Measurements from ENCODE around the gene ZFYVE21. TPM values are rescaled to one million over a fixed set of nuclear protein-coding genes. Genes with fewer than 3 reads are reported as not detected.

ZFYVE21 gene
- total RNA-seq, 1 donor from 2014 or later: 48.1 TPM

DNA sequence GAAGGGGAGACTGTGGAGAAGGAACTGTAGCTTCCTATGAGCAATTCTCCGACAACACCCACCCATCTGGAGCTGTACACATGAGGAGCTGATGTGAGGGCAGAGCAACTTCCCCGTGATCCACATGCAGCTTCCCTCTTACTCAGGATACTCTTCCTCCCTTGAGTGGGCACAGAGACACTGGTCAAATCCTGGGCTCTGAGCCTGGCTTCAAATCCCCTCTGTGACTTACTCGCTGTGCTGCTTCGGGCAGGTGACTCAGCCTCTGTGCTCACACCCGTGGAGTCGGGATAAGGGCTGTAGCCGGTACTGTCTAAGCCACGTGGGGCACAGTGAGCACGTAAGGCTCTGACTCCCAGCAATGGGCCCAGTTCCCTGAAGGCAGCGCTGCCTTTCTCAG, 31.1 kb downstream of the ZFYVE21 start:
- DNase-seq (ENCODE audit: low spot score): no peak
- peaks cover 4% of the 10 kb centered on the region for H3K27me3 Mint-ChIP-seq (ENCODE audit: unreplicated experiment)
- peaks cover 11% of the 10 kb centered on the region for H3K4me1 Mint-ChIP-seq (ENCODE audit: unreplicated experiment)
- TF ChIP-seq, protein P1, sequence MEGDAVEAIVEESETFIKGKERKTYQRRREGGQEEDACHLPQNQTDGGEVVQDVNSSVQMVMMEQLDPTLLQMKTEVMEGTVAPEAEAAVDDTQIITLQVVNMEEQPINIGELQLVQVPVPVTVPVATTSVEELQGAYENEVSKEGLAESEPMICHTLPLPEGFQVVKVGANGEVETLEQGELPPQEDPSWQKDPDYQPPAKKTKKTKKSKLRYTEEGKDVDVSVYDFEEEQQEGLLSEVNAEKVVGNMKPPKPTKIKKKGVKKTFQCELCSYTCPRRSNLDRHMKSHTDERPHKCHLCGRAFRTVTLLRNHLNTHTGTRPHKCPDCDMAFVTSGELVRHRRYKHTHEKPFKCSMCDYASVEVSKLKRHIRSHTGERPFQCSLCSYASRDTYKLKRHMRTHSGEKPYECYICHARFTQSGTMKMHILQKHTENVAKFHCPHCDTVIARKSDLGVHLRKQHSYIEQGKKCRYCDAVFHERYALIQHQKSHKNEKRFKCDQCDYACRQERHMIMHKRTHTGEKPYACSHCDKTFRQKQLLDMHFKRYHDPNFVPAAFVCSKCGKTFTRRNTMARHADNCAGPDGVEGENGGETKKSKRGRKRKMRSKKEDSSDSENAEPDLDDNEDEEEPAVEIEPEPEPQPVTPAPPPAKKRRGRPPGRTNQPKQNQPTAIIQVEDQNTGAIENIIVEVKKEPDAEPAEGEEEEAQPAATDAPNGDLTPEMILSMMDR (IDR thresholded peaks at IDR 0.05; ENCODE audit: unreplicated experiment): no peak
- no peak overlapping the region for H3K4me3 Mint-ChIP-seq (ENCODE audit: unreplicated experiment)
- no peak overlapping the region for H3K27ac Mint-ChIP-seq (ENCODE audit: unreplicated experiment)
- H3K9me3 Mint-ChIP-seq (ENCODE audit: unreplicated experiment): no peaks in the 10 kb centered on the region
- H3K36me3 Mint-ChIP-seq (ENCODE audit: low read depth, unreplicated experiment): peaks cover 33% of the 10 kb centered on the region

DNA sequence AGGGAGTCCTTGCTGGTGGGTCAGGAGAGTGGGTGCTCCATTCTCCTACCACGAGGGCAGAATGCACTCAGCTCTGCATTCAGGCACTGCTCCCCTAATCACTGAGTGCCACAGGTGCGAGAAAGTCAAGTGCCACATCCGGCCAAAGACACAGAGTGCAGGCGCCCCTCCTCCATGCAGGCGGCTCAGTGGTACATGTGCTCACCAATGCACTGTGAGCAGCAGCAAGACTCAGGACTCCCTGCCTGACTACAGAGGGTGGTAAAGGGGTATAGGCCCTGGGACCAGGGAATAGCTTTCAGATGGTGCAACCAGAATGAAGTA, 32.9 kb downstream of the ZFYVE21 start:
- no peak for DNase-seq (ENCODE audit: low spot score)
- Mint-ChIP-seq H3K27ac (ENCODE audit: unreplicated experiment) (no peak overlapping the region), H3K9me3 (ENCODE audit: unreplicated experiment) (no peaks in the 10 kb centered on the region), H3K4me3 (ENCODE audit: unreplicated experiment) (no peak overlapping the region), H3K36me3 (ENCODE audit: low read depth, unreplicated experiment) (peaks cover 28% of the 10 kb centered on the region), H3K4me1 (ENCODE audit: unreplicated experiment) (peaks cover 6% of the 10 kb centered on the region), H3K27me3 (ENCODE audit: unreplicated experiment) (no peaks in the 10 kb centered on the region)
- TF ChIP-seq, protein P1 (IDR thresholded peaks at IDR 0.05; ENCODE audit: unreplicated experiment): no peak

DNA sequence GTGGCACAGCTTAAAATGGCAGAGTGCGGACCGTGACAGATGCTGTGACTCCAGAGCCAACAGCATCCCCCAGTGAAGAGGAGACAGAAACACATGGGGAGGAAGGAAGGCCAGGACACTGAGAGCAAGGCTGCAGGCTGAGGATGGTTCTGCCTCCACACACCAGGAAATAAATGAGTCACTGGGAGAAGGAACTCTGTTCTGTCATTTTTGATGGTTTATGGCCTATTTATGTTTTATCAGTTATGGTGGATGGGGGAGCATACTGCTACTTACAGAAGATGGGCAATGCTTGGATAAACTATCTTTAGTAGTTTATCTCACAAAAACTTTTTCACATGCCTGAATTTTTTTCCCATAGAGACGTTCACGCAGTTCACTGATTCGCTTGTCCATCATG, 33.8 kb downstream of the ZFYVE21 start:
- Mint-ChIP-seq H3K36me3 (ENCODE audit: low read depth, unreplicated experiment) (peaks cover 29% of the 10 kb centered on the region), H3K27me3 (ENCODE audit: unreplicated experiment) (no peaks in the 10 kb centered on the region), H3K4me3 (ENCODE audit: unreplicated experiment) (no peak overlapping the region), H3K4me1 (ENCODE audit: unreplicated experiment) (peaks cover 12% of the 10 kb centered on the region), H3K27ac (ENCODE audit: unreplicated experiment) (no peak overlapping the region), H3K9me3 (ENCODE audit: unreplicated experiment) (no peaks in the 10 kb centered on the region)
- DNase-seq (ENCODE audit: low spot score): no peak
- TF ChIP-seq, protein P1 (IDR thresholded peaks at IDR 0.05; ENCODE audit: unreplicated experiment): no peak

- Mint-ChIP-seq H3K27me3 (ENCODE audit: unreplicated experiment) (no peaks in the 10 kb centered on the region), H3K4me3 (ENCODE audit: unreplicated experiment) (no peak overlapping the region), H3K9me3 (ENCODE audit: unreplicated experiment) (no peaks in the 10 kb centered on the region), H3K27ac (ENCODE audit: unreplicated experiment) (peak overlapping the region; percentile 39), H3K36me3 (ENCODE audit: low read depth, unreplicated experiment) (peaks cover 29% of the 10 kb centered on the region), H3K4me1 (ENCODE audit: unreplicated experiment) (peaks cover 14% of the 10 kb centered on the region)
- DNase-seq (ENCODE audit: low spot score): no peak
- TF ChIP-seq, protein P1 (IDR thresholded peaks at IDR 0.05; ENCODE audit: unreplicated experiment): no peak
Measured at GRCh38 chr14:103749860-103750259, 34.2 kb downstream of the ZFYVE21 start.

DNA sequence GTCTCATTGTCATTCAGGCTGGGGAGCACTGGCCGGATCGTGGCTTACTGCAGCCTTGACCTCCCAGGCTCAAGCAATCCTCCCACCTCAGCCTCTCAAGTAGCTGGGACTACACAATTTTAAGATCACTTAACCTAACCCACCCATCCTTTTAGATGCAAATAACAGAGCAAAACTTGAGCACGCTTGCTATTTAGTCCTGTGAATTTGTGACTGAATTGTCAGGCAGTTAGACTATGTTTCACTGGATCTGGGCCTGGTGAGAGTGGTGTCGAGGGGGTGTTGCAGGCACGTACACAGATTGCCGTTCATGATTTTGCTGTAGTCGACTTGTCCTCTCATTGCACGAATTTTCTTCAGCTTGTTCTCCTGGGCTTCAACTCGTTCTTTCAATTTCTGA, 38.2 kb downstream of the ZFYVE21 start:
- Mint-ChIP-seq H3K36me3 (ENCODE audit: low read depth, unreplicated experiment) (peaks cover 20% of the 10 kb centered on the region), H3K27ac (ENCODE audit: unreplicated experiment) (peak overlapping the region; percentile 38), H3K27me3 (ENCODE audit: unreplicated experiment) (no peaks in the 10 kb centered on the region), H3K9me3 (ENCODE audit: unreplicated experiment) (no peaks in the 10 kb centered on the region), H3K4me1 (ENCODE audit: unreplicated experiment) (peaks cover 14% of the 10 kb centered on the region), H3K4me3 (ENCODE audit: unreplicated experiment) (no peak overlapping the region)
- TF ChIP-seq, protein P1 (IDR thresholded peaks at IDR 0.05; ENCODE audit: unreplicated experiment): no peak
- DNase-seq (ENCODE audit: low spot score): no peak
